ENCODE data around the gene NHLRC1. TPM values are rescaled to one million over a fixed set of nuclear protein-coding genes. Genes with fewer than 3 reads are reported as not detected.

NHLRC1 gene
- total and polyA plus RNA-seq, 9 of the 15 experiments (the other 6 are each of a cell fraction or from before 2014, with no cell fraction given) = not detected

DNA sequence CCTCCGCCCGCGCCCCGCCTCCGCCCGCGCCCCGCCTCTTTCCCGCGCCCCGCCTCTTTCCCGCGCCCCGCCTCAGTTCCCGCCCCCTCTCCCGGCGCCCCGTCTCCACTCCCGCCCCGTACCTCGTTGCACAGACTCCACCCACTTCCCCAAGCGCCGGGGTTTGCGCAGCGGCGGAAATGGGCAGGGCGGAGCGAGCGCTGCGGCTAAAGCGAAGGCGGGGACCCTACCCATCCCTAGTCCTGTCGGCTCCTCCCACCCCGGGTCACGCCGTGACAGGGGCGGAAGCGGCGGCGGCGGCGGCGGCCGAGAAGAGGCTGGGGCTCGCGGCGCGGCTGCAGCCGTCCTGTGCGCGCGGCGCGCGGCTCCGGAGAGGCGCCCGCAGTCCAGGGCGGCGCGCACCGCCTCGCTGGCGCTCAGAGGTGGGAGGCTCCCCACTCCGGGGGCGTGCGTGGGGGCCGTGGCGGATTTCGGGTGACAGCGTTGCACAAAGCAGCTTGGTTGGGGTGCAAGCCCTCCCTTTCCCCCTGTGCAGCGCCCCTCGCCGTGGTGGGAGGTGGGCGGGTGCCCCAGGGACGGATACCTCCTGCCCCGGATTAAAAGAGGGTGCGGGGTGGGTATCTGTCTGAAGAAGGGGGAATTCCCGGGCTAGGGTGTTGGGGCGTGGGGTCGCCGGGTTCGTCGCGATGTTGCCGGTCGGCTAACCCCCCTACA is 32.8 kb upstream of the NHLRC1 start, which contains the start of gene KDM1B (continued):
- TF ChIP-seq ZNF609 (CRISPR knock-in tag; IDR thresholded peaks at IDR 0.05; ENCODE audit: borderline replicate concordance) (no peak), ZKSCAN1 (IDR thresholded peaks at IDR 0.05; ENCODE audit: low read depth, low read length) (no peak), HNRNPUL1 (IDR thresholded peaks at IDR 0.05; ENCODE audit: low read length) (no peak), KDM5B (IDR thresholded peaks at IDR 0.05; ENCODE audit: insufficient replicate concordance, low read depth, low read length) (peak; percentile 89), ZNF184 (CRISPR knock-in tag; IDR thresholded peaks at IDR 0.05) (no peak), ZNF766 (CRISPR knock-in tag; conservative IDR thresholded peaks at IDR 0.05) (0 out of 2 replicates have a peak, but pooled peaks have one; percentile 34), STAG1 (CRISPR knock-in tag; IDR thresholded peaks at IDR 0.05; ENCODE audit: borderline replicate concordance) (no peak), ZNF449 (CRISPR knock-in tag; IDR thresholded peaks at IDR 0.05) (no peak), ZNF696 (CRISPR knock-in tag; conservative IDR thresholded peaks at IDR 0.05) (no peak), TRIM24 (IDR thresholded peaks at IDR 0.05) (no peak), KLF16 (IDR thresholded peaks at IDR 0.05) (no peak), ZBTB7A (IDR thresholded peaks at IDR 0.05; ENCODE audit: borderline replicate concordance, control insufficient read depth, low read depth, low read length) (peak; percentile 60; the same call in 1 of the 2 replicates), NR4A1 (CRISPR knock-in tag; IDR thresholded peaks at IDR 0.05) (no peak), NR4A1 (tag; IDR thresholded peaks at IDR 0.05) (no peak), ZNF75A (CRISPR knock-in tag; IDR thresholded peaks at IDR 0.05) (no peak), EWSR1 (IDR thresholded peaks at IDR 0.05; ENCODE audit: borderline replicate concordance, low read depth, partially characterized antibody) (no peak)
- TF ChIP-seq, protein P1, sequence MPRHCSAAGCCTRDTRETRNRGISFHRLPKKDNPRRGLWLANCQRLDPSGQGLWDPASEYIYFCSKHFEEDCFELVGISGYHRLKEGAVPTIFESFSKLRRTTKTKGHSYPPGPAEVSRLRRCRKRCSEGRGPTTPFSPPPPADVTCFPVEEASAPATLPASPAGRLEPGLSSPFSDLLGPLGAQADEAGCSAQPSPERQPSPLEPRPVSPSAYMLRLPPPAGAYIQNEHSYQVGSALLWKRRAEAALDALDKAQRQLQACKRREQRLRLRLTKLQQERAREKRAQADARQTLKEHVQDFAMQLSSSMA (CRISPR knock-in tag; IDR thresholded peaks at IDR 0.05) = 0 out of 2 replicates have a peak, but pooled peaks have one; percentile 57
- TF ChIP-seq, protein P2, sequence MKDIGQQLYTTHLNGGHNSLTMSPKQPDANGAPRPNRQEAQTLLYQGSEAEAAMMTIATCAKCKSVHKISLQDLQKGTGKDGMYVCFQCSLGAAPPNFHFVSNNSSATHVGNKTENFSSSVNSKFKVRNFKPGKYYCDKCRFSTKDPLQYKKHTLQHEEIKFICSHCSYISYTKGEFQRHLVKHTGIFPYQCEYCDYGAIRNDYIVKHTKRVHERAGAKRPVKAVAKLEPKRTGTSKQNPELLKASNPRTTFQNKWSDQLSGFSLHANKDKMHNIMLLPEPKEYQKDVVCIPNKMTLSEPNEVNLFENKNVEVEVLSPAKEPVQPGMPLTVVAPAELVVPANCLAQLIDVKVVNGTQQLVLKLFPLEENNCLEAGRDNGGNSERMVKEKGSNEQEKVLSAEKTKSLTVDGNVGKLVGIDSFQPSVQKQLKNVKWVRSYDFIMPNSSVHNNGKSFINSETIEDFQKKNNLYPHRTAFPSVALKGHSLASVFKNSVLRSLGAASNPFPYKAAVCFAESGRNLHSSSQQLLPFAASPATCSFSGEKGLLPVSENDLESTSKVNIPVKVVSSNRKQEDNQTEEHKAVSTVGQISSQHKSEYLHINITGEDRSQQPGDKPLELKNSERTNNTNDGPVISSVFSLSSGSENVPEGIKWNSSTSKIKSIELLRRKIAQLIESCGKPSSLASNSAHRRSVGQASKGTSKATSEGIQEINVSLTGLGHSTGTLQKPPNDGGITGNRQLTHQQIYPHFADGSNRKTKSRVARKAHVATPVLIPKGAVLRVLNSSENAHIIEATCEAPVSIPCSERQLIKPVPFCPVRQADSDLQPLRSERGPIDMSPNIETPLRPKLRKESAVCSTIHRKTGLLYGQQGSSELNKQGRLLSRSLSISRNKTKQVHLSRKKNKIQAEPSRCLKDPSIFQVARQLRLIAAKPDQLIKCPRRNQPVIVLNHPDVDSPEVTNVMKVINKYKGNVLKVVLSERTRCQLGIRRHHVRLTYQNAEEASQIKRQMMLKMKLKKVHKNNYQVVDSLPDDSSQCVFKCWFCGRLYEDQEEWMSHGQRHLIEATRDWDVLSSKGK (CRISPR knock-in tag; IDR thresholded peaks at IDR 0.05) = no peak

Data from K562 (cell line).